ENCODE data around the gene MCCC2.

- TF ChIP-seq SP1 (IDR thresholded peaks at IDR 0.05), result no peak
- TF ChIP-seq FOXM1 (IDR thresholded peaks at IDR 0.05; ENCODE audit: borderline replicate concordance), result no peak
- no peak for TF ChIP-seq TARDBP (IDR thresholded peaks at IDR 0.05)
- TF ChIP-seq FOXA1 (IDR thresholded peaks at IDR 0.05), result no peak
- TF ChIP-seq LEF1 (IDR thresholded peaks at IDR 0.05; ENCODE audit: borderline replicate concordance), result no peak
Observed at GRCh38 chr5:71706906-71707305, 119.8 kb downstream of the MCCC2 start.
